Activated T-cell treated with anti-CD3 and anti-CD28 coated beads, Interleukin-2, amount 50 U/mL, for 48 hours (primary cell): ENCODE results near the gene NFE2L1.
"Not testable (repeated sequence)": the region's sequence is repeated elsewhere in the genome, so short reads cannot be mapped to it uniquely, and the experiment has no call there.

Experiments
- DNase-seq, 2 experiments: peaks; one replicate each; pipeline ENCODE4 v3.0.0-alpha.2; 2020

NFE2L1 gene

GRCh38 chr17:48023400-48024148, 24.6 kb upstream of the NFE2L1 start:
- DNase-seq = peak; percentile 60 to 69

- DNase-seq = peak; percentile 67
Observed at GRCh38 chr17:48024149-48025039, 23.8 kb upstream of the NFE2L1 start.

- peak; percentile 98 to 99 for DNase-seq
Observed at GRCh38 chr17:48025040-48025903, 22.9 kb upstream of the NFE2L1 start.

- peak; percentile 31 to 32 for DNase-seq
Observed at GRCh38 chr17:48025904-48026501, 22.2 kb upstream of the NFE2L1 start.

GRCh38 chr17:48026502-48027321, 21.4 kb upstream of the NFE2L1 start:
- DNase-seq = peak; percentile 82 to 85

GRCh38 chr17:48027322-48027981, 20.7 kb upstream of the NFE2L1 start:
- DNase-seq = no peak

- DNase-seq = no peak
Observed at GRCh38 chr17:48028736-48029135, 19.4 kb upstream of the NFE2L1 start.

GRCh38 chr17:48030531-48030930, 17.6 kb upstream of the NFE2L1 start:
- DNase-seq = no peak

- DNase-seq = no peak
Observed at GRCh38 chr17:48031966-48032365, 16.2 kb upstream of the NFE2L1 start.

- DNase-seq = not testable (repeated sequence)
Observed at GRCh38 chr17:48034734-48035133, 13.4 kb upstream of the NFE2L1 start.

GRCh38 chr17:48036693-48037035, 11.5 kb upstream of the NFE2L1 start:
- DNase-seq = no peak

GRCh38 chr17:48037036-48037837, 10.9 kb upstream of the NFE2L1 start, which contains the start of gene COPZ2:
TSS of gene COPZ2 (minus strand) at chr17:48037797. CDS start at chr17:48037777, 20 bp downstream.
- DNase-seq = peak; percentile 73 to 78

- peak; percentile 36 to 48 for DNase-seq
Observed at GRCh38 chr17:48037838-48038323, 10.3 kb upstream of the NFE2L1 start.

- no peak for DNase-seq
Observed at GRCh38 chr17:48038687-48039086, 9.5 kb upstream of the NFE2L1 start.

GRCh38 chr17:48043176-48043575, 5.0 kb upstream of the NFE2L1 start:
- DNase-seq = no peak

GRCh38 chr17:48044851-48045250, 3.3 kb upstream of the NFE2L1 start:
- no peak for DNase-seq

GRCh38 chr17:48045316-48046001, 2.7 kb upstream of the NFE2L1 start:
- no peak for DNase-seq

- no peak for DNase-seq
Observed at GRCh38 chr17:48046296-48046695, 1.9 kb upstream of the NFE2L1 start.

GRCh38 chr17:48047113-48047740, 932 bp upstream of the NFE2L1 start:
- DNase-seq = peak; percentile 45 to 47
